ENCODE results near the gene MPPED1. TPM values are rescaled to one million over a fixed set of nuclear protein-coding genes. Genes with fewer than 3 reads are reported as not detected.

The MPPED1 gene
- total RNA-seq, 1 experiment from 2014 or later = not detected

GRCh38 chr22:43399338-43399979 is 12.4 kb upstream of the MPPED1 start:
- DNase-seq (ENCODE audit: low spot score) = peak; percentile 32
- no peaks in the 10 kb centered on the region for H3K27me3 ChIP-seq (replicated peaks; ENCODE audit: insufficient read depth, low read depth, low read length, poor library complexity)
- CTCF ChIA-PET = no interaction called here
- H3K36me3 ChIP-seq (ENCODE audit: insufficient read depth, low read length, poor library complexity, severe bottlenecking) = no peaks in the 10 kb centered on the region
- no TSS peak for BruUV-seq (replicated peaks)
- no peak overlapping the region for H3K27ac ChIP-seq (ENCODE audit: low read depth, low read length, poor library complexity, severe bottlenecking)
- H3K4me3 ChIP-seq (ENCODE audit: low read depth, low read length, poor library complexity, severe bottlenecking) = no peak overlapping the region
- H3K4me1 ChIP-seq (ENCODE audit: insufficient read depth, low read length, poor library complexity, severe bottlenecking) = no peaks in the 10 kb centered on the region
- intact Hi-C loops (cut with micrococcal nuclease; ENCODE audit: unreplicated experiment) = no loop called here
- POLR2A ChIA-PET (ENCODE audit: low non-redundant PET) = no interaction called here
- TF ChIP-seq, protein P1, sequence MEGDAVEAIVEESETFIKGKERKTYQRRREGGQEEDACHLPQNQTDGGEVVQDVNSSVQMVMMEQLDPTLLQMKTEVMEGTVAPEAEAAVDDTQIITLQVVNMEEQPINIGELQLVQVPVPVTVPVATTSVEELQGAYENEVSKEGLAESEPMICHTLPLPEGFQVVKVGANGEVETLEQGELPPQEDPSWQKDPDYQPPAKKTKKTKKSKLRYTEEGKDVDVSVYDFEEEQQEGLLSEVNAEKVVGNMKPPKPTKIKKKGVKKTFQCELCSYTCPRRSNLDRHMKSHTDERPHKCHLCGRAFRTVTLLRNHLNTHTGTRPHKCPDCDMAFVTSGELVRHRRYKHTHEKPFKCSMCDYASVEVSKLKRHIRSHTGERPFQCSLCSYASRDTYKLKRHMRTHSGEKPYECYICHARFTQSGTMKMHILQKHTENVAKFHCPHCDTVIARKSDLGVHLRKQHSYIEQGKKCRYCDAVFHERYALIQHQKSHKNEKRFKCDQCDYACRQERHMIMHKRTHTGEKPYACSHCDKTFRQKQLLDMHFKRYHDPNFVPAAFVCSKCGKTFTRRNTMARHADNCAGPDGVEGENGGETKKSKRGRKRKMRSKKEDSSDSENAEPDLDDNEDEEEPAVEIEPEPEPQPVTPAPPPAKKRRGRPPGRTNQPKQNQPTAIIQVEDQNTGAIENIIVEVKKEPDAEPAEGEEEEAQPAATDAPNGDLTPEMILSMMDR (conservative IDR thresholded peaks at IDR 0.05; ENCODE audit: low read depth, low read length) = no peak
- TF ChIP-seq EZH2 (IDR thresholded peaks at IDR 0.05; ENCODE audit: borderline replicate concordance, low read depth, low read length, poor library complexity, severe bottlenecking) = no peak
- no peaks in the 10 kb centered on the region for H3K9me3 ChIP-seq (ENCODE audit: low read depth, low read length, poor library complexity, severe bottlenecking)

GRCh38 chr22:43399980-43400358 is 11.8 kb upstream of the MPPED1 start:
- no peaks in the 10 kb centered on the region for H3K9me3 ChIP-seq (ENCODE audit: low read depth, low read length, poor library complexity, severe bottlenecking)
- no peak overlapping the region for H3K4me3 ChIP-seq (ENCODE audit: low read depth, low read length, poor library complexity, severe bottlenecking)
- POLR2A ChIA-PET (ENCODE audit: low non-redundant PET) = no interaction called here
- no peak overlapping the region for H3K27ac ChIP-seq (ENCODE audit: low read depth, low read length, poor library complexity, severe bottlenecking)
- DNase-seq (ENCODE audit: low spot score) = no peak
- no peaks in the 10 kb centered on the region for H3K4me1 ChIP-seq (ENCODE audit: insufficient read depth, low read length, poor library complexity, severe bottlenecking)
- H3K27me3 ChIP-seq (replicated peaks; ENCODE audit: insufficient read depth, low read depth, low read length, poor library complexity) = no peaks in the 10 kb centered on the region
- H3K36me3 ChIP-seq (ENCODE audit: insufficient read depth, low read length, poor library complexity, severe bottlenecking) = no peaks in the 10 kb centered on the region
- CTCF ChIA-PET = no interaction called here
- TF ChIP-seq EZH2 (IDR thresholded peaks at IDR 0.05; ENCODE audit: borderline replicate concordance, low read depth, low read length, poor library complexity, severe bottlenecking) = no peak
- TF ChIP-seq, protein P1 (conservative IDR thresholded peaks at IDR 0.05; ENCODE audit: low read depth, low read length) = no peak
- intact Hi-C loops (cut with micrococcal nuclease; ENCODE audit: unreplicated experiment) = no loop called here
- BruUV-seq (replicated peaks) = no TSS peak

DNA sequence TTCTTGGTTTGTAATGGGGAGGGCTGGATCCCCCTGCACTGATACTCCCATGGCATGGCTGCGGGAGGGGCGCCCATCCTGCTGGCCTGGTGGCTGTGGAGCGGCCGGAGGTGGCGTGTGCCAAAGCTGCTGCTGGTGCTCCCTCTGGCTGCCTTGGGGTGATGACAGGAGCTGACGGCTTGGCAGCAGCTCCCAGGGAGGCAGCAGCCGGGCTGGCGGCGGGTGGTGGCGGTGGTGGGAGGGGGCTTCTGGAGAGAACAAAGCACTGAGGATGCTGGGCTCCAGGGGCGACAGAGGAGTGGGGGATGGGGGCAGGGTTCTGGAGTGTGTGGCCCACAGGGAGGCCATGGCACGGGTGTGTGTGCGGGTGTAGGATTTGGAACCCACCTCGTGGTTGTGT is 11.4 kb upstream of the MPPED1 start:
- Histone ChIP-seq H3K27ac (ENCODE audit: low read depth, low read length, poor library complexity, severe bottlenecking) (no peak overlapping the region), H3K36me3 (ENCODE audit: insufficient read depth, low read length, poor library complexity, severe bottlenecking) (no peaks in the 10 kb centered on the region), H3K9me3 (ENCODE audit: low read depth, low read length, poor library complexity, severe bottlenecking) (no peaks in the 10 kb centered on the region), H3K4me1 (ENCODE audit: insufficient read depth, low read length, poor library complexity, severe bottlenecking) (no peaks in the 10 kb centered on the region), H3K4me3 (ENCODE audit: low read depth, low read length, poor library complexity, severe bottlenecking) (no peak overlapping the region), H3K27me3 (replicated peaks; ENCODE audit: insufficient read depth, low read depth, low read length, poor library complexity) (no peaks in the 10 kb centered on the region)
- ChIA-PET CTCF (no interaction called here), POLR2A (ENCODE audit: low non-redundant PET) (no interaction called here)
- no peak for TF ChIP-seq EZH2 (IDR thresholded peaks at IDR 0.05; ENCODE audit: borderline replicate concordance, low read depth, low read length, poor library complexity, severe bottlenecking)
- TF ChIP-seq, protein P1 (conservative IDR thresholded peaks at IDR 0.05; ENCODE audit: low read depth, low read length) = no peak
- DNase-seq (ENCODE audit: low spot score) = no peak
- BruUV-seq (replicated peaks) = no TSS peak
- intact Hi-C loops (cut with micrococcal nuclease; ENCODE audit: unreplicated experiment) = no loop called here

Data from A673 (cell line).